Vagina (tissue), 2 donors: ENCODE data around the gene NOL4L.

Experiments used
- POLR2A ChIP-seq, 2 donors: fragments of 450-650 bp; IDR thresholded peaks; one replicate each; pipeline ENCODE4 v1.6.1; 2017; ENCODE audit warnings: antibody characterized with exemption in 2 of 2, mild to moderate bottlenecking in 2 of 2, moderate library complexity in 2 of 2
- POLR2AphosphoS5 ChIP-seq, 2 donors: sonication (generic); formaldehyde crosslinking; IDR thresholded peaks; one replicate each; pipeline ENCODE4 v1.9.0; 2017; ENCODE audit warnings: antibody characterized with exemption in 2 of 2, mild to moderate bottlenecking in 2 of 2, low read depth in 1 of 2; ENCODE audit not compliant: insufficient read depth in 1 of 2
- TF ChIP-seq, protein P1 (sequence below), 3 experiments: fragments of 450-650 bp in 2 of 3; fragments of 200-600 bp in 1 of 3; sonication (generic) in 1 of 3; IDR thresholded peaks; one replicate each; pipeline ENCODE4 v1.5.1; 2017 to 2019; ENCODE audit warnings: antibody characterized with exemption in 3 of 3, mild to moderate bottlenecking in 2 of 3, moderate library complexity in 2 of 3

DNA sequence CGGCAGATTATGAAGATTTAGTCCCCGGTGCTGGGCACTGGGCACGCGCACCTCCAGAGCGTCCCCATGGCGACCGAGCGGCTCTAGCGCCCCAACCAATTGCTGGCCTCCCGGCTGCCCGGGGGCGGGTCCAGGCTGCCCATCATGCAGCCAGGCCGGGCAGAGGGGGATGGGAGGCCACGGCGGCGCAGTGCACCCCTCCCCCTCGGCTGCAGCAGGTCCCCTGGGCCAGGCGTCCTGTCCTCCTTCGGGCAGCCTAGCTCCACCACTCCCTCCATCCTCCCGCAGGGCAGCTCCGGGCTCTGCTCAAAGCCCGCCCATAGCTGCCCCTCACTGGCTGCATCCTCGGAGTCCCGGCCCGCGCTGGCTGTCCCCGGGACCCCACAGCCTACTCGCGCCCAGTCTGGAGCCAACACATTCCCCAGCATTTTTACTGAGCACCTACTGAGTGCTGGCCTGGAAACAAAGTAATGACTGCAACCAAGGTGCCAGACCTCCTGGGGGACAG is 127.6 kb downstream of the NOL4L start:
- TF ChIP-seq, protein P1, sequence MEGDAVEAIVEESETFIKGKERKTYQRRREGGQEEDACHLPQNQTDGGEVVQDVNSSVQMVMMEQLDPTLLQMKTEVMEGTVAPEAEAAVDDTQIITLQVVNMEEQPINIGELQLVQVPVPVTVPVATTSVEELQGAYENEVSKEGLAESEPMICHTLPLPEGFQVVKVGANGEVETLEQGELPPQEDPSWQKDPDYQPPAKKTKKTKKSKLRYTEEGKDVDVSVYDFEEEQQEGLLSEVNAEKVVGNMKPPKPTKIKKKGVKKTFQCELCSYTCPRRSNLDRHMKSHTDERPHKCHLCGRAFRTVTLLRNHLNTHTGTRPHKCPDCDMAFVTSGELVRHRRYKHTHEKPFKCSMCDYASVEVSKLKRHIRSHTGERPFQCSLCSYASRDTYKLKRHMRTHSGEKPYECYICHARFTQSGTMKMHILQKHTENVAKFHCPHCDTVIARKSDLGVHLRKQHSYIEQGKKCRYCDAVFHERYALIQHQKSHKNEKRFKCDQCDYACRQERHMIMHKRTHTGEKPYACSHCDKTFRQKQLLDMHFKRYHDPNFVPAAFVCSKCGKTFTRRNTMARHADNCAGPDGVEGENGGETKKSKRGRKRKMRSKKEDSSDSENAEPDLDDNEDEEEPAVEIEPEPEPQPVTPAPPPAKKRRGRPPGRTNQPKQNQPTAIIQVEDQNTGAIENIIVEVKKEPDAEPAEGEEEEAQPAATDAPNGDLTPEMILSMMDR (IDR thresholded peaks at IDR 0.05) = no peak
- TF ChIP-seq POLR2A (IDR thresholded peaks at IDR 0.05) (no peak), POLR2AphosphoS5 (IDR thresholded peaks at IDR 0.05; ENCODE audit: insufficient read depth in 1 of 2, low read depth in 1 of 2) (no peak)
